ENCODE data around the gene CD40. TPM values are rescaled to one million over a fixed set of nuclear protein-coding genes. Genes with fewer than 3 reads are reported as not detected.
"Not testable (repeated sequence)": the region's sequence is repeated elsewhere in the genome, so short reads cannot be mapped to it uniquely, and the experiment has no call there.

Gene CD40
- total RNA-seq, 2 experiments from 2014 or later = 4.6 to 5.3 TPM

DNA sequence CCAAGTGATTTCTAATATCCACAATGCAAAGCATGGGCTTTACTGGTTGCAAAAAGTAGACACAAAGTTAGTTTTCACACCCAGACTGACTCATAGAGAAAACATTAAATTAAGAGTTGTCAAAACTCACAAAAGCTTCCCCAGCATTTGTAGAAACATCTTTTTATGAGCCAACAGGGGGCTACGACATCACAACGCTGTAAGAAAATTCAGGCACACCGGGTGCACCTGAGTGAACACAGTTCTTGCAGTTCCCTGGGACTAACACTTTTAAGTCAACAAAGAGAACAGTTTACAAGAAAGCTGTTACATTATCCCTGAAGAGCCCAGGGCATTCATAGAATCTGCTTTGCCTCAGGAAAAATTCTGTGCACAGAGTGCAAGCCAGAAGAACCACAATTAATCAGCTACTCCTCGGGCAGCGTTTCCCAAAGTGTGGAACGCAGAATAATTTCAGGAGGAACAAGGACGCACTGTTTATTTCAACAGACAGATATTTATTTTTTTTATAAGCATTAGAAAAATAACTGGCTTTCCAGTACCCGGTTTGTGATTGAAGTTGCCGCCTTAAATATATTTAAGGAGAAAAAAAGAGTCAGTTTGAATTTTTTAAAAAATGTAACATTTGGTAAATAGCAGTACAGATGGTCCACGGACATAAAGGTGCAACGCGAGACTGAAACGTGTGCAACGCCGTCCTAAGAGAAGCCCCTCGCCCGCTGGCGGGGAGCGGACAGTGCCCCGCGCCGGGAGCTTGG, 29.5 kb upstream of the CD40 start:
- H3K27ac Mint-ChIP-seq = peak overlapping the region; percentile 86
- peaks cover 55% of the 10 kb centered on the region for H3K4me1 Mint-ChIP-seq
- peak overlapping the region; percentile 87 for H3K4me3 Mint-ChIP-seq
- DNase-seq = no peak
- peaks cover 3% of the 10 kb centered on the region for H3K36me3 Mint-ChIP-seq
- H3K9me3 Mint-ChIP-seq = no peaks in the 10 kb centered on the region
- H3K27me3 Mint-ChIP-seq = no peaks in the 10 kb centered on the region

DNA sequence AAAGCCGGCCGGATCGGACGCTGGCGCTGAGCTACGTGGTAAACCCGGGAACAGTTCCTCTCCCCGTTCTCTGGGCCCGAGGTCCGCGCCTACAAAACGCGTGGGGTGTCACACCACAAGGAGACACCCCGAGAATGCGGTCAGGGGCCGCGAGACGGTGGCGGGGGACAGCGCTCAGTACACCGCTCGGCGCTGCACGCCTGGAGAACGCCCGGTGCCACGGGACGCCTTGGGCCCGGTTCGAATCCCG, 29.0 kb upstream of the CD40 start:
- Mint-ChIP-seq H3K4me3 (peak overlapping the region; percentile 87), H3K9me3 (no peaks in the 10 kb centered on the region), H3K27me3 (no peaks in the 10 kb centered on the region), H3K27ac (peak overlapping the region; percentile 86), H3K36me3 (peaks cover 3% of the 10 kb centered on the region), H3K4me1 (peaks cover 51% of the 10 kb centered on the region)
- no peak for DNase-seq

DNA sequence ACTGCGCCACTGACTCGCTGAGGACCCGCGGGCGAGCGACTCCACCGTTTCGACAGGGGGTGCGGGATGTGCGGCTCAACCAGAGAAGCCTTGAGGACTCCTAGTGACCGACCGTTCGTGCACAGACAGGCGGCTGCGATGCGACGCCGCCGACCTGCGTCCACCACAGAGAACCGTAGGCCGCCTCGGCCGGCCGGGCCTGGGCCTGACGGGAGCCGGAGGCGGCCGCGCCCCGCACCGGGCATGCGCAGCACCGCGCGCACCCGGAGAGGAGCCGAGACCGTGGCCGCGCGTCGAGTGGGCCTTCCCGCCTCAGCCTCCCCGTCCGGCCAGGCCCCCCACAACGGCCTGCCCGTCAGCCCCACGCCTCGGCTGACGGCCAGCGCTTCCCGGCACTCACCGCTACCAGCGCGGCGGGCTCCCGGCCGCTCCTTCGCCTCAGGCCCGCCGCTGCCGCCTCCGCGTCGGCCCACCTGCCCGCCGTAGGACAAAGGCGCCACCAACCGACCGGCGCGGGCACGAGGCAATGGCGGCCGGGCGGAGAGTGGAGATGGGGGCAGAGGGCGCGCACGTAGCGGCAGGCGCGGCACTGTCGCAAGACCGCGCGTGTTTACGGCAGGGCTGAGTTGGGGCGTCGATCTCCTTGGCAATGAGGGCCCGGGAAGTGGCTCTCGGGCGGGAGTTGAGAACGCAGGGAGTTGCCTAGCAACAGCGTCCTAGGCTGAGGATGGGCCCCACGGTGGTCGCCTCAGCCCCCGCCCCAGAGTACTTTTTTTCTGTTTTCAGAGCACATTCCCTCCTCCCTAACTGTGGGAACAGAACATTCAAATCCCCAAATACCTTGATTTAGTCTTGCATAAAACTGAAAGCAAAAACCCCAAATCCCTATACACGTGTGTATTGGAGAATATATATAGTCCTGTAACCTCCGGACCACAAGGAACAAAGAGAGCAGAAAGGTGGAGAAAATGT, 28.4 kb upstream of the CD40 start, which contains the start of gene NCOA5:
NCOA5 (minus strand) TSS at position 546 of the 972 bp plus-strand sequence. CDS start 10,538 bp downstream, outside the sequence.
- peak within 1 kb of the TSS; percentile 86 for H3K27ac Mint-ChIP-seq
- H3K4me3 Mint-ChIP-seq = peak within 1 kb of the TSS; percentile 87
- H3K36me3 Mint-ChIP-seq = peaks cover 3% of the 10 kb centered on the region
- H3K4me1 Mint-ChIP-seq = peaks cover 45% of the 10 kb centered on the region
- no peaks in the 10 kb centered on the region for H3K9me3 Mint-ChIP-seq
- peak; percentile 96 for DNase-seq
- H3K27me3 Mint-ChIP-seq = no peaks in the 10 kb centered on the region

DNA sequence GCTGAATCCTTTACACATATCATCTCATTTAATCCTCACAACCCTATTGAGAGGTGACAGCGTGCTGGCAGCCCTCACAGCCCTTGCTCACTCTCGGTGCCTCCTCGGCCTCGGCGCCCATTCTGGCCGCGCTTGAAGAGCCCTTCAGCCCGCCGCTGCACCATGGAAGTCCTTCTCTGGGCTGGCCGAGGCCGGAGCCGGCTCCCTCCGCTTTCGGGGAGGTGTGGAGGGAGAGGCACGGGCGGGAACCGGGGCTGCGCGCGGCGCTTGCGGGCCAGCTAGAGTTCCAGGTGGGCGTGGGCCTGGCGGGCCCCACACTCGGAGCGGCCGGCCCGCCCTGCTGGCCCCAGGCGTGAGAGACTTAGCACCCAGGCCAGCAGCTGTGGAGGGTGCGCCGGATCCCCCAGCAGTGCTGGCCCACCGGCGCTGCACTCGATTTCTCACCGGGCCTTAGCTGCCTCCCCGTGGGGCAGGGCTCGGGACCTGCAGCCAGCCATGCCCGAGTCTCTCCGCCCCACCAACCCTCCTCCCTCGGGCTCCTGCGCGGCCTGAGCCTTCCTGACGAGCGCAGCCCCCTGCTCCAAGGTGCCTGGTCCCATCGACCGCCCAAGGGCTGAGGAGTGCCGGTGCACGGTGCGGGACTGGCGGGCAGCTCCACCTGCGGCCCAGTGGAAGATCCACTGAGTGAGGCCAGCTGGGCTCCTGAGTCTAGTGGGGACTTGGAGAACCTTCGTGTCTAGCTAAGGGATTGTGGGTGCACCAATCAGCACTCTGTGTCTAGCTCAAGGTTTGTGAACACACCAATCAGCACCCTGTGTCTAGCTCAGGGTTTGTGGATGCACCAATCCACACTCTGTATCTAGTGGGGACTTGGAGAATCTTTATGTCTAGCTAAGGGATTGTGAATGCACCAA, 26.2 kb upstream of the CD40 start:
- not testable (repeated sequence) for H3K36me3 Mint-ChIP-seq, H3K27me3 Mint-ChIP-seq, H3K9me3 Mint-ChIP-seq, H3K4me3 Mint-ChIP-seq, DNase-seq, H3K27ac Mint-ChIP-seq
- H3K4me1 Mint-ChIP-seq = peaks cover 24% of the 10 kb centered on the region

DNA sequence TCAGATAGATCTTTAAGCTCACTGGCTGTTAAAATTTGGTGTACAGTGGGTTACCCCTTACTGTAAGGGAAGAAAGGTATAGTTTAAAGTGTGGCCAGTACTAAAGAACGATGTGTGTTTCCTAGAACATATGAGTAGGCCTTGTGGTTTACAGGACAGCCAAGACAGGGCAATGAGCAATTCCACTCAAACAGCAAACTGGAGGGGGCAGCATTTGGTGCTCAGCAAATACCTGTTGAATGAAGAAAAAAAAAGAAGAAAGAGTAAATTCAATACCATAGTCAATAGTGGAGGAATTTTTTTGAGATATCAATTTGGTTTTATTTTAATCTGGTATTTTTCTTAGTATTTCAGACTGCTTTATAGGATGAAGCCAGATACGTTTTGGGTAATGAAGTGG, 24.6 kb upstream of the CD40 start:
- H3K27ac Mint-ChIP-seq = no peak overlapping the region
- H3K4me1 Mint-ChIP-seq = peaks cover 11% of the 10 kb centered on the region
- peaks cover 13% of the 10 kb centered on the region for H3K27me3 Mint-ChIP-seq
- no peak for DNase-seq
- no peak overlapping the region for H3K4me3 Mint-ChIP-seq
- H3K9me3 Mint-ChIP-seq = no peaks in the 10 kb centered on the region
- H3K36me3 Mint-ChIP-seq = peaks cover 2% of the 10 kb centered on the region

DNA sequence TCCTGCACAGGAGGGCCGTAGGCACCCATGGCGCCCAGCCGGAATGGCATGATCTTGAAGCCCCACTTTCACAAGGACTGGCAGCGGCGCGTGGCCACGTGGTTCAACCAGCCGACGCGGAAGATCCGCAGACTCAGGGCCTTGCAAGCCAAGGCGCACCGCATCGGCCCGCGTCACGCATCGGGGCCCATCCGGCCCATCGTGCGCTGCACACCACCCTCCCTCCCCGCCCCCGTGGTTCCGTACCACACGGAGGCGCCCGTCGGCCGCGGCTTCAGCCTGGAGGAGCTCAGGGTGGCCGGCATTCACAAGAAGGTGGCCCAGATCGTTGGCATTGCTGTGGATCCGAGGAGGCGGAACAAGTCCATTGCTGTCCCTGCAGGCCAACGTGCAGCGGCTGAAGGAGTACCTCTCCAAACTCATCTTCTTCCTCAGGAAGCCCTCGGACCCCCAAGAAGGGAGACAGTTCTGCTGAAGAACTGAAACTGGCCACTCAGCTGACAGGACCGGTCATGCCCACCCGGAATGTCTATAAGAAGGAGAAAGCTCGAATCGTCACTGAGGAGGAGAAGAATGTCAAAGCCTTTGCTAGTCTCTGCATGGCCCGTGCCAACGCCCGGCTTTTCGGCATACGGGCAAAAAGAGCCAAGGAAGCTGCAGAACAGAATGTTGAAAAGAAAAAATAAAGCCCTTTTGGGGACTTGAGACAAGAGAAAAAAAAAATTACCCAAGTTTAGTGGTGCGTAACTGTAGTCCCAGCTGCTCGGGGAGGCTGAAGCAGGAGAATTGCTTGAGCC, 18.4 kb upstream of the CD40 start:
- DNase-seq = peak; percentile 32
- Mint-ChIP-seq H3K4me3 (no peak overlapping the region), H3K4me1 (no peaks in the 10 kb centered on the region), H3K27me3 (peaks cover 65% of the 10 kb centered on the region), H3K27ac (no peak overlapping the region), H3K9me3 (no peaks in the 10 kb centered on the region), H3K36me3 (peaks cover 2% of the 10 kb centered on the region)

DNA sequence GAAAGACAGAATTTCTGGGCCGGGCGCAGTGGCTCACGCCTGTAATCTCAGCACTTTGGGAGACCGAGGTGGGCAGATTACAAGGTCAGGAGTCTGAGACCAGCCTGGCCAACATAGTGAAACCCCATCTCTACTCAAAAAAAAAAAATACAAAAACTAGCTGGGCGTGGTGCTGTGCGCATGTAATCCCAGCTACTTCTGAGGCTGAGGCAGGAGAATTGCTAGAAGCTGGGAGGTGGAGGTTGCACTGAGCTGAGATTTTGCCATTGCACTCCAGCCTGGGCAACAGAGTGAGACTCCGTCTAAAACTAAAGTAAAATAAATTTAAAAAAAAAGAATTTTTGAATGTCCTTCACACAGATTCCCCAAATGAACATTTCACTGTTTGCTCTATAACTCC, 17.7 kb upstream of the CD40 start:
- not testable (repeated sequence) for H3K4me1 Mint-ChIP-seq, H3K27ac Mint-ChIP-seq, DNase-seq, H3K4me3 Mint-ChIP-seq, H3K9me3 Mint-ChIP-seq, H3K36me3 Mint-ChIP-seq
- peaks cover 71% of the 10 kb centered on the region for H3K27me3 Mint-ChIP-seq

DNA sequence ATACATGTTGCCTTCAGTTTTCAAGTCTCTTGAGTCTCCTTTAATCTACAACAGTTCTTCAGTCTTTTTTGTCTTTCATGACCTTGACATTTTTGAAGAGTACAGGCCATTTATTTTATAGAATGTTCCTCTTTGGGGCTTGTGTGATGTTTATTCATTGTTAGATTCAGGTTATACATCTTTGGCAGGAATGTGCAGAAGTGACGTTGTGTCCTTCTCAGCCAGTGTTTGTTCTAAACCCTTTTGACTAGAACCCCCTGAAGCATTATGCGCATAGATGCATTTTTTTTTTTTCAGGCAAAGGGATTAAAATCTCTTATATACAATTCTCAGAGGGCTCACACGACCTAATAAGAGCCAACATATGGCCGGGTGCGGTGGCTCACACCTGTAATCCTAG, 17.1 kb upstream of the CD40 start:
- Mint-ChIP-seq H3K27me3 (peaks cover 72% of the 10 kb centered on the region), H3K27ac (no peak overlapping the region), H3K4me3 (no peak overlapping the region)

DNA sequence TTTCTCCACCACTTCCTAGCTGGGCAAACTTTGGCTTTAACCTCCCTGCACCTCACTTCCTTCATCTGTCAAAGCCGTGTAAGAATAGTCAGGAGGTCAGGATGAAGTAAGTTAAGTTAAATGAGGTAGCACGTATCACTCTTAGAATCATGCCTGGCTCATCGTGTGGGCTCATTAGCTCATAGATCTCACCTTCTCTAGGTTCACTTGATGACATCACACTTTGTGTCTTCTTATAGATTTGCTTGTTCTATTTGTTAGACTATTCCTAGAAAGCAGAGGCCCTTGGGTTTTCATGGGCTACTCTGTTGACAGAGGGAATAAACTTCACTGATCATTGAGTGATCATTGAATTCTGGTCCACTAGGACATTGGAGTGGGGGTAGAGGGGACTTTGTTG, 16.2 kb upstream of the CD40 start:
- H3K36me3 Mint-ChIP-seq = peaks cover 2% of the 10 kb centered on the region
- no peaks in the 10 kb centered on the region for H3K9me3 Mint-ChIP-seq
- no peak for DNase-seq
- peaks cover 76% of the 10 kb centered on the region for H3K27me3 Mint-ChIP-seq
- H3K4me3 Mint-ChIP-seq = no peak overlapping the region
- no peaks in the 10 kb centered on the region for H3K4me1 Mint-ChIP-seq
- H3K27ac Mint-ChIP-seq = no peak overlapping the region

More for the DNA sequence above, 17.1 kb upstream of the CD40 start:
- Mint-ChIP-seq H3K4me1 (no peaks in the 10 kb centered on the region), H3K9me3 (no peaks in the 10 kb centered on the region), H3K36me3 (peaks cover 2% of the 10 kb centered on the region)
- no peak for DNase-seq

DNA sequence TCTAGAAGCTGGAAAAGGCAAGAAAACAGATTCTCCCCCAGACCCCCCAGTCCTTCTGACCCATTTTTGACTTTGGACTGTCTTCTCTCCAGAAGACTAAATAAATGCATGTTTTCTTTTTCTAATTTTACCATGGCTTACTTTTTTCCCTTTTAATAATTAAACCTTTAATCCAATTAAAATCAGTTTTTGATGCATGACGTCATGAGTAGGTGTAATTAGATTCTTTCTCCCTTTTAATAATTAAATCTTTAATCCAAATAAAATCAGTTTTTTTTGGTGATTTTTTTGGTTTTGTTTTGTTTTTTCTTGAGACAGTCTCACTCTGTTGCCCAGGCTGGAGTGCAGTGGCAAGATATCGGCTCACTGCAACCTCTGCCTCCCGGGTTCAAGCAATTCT, 15.2 kb upstream of the CD40 start:
- peaks cover 78% of the 10 kb centered on the region for H3K27me3 Mint-ChIP-seq
- DNase-seq = no peak
- H3K27ac Mint-ChIP-seq = no peak overlapping the region
- no peaks in the 10 kb centered on the region for H3K9me3 Mint-ChIP-seq
- no peak overlapping the region for H3K4me3 Mint-ChIP-seq
- no peaks in the 10 kb centered on the region for H3K4me1 Mint-ChIP-seq
- peaks cover 2% of the 10 kb centered on the region for H3K36me3 Mint-ChIP-seq

DNA sequence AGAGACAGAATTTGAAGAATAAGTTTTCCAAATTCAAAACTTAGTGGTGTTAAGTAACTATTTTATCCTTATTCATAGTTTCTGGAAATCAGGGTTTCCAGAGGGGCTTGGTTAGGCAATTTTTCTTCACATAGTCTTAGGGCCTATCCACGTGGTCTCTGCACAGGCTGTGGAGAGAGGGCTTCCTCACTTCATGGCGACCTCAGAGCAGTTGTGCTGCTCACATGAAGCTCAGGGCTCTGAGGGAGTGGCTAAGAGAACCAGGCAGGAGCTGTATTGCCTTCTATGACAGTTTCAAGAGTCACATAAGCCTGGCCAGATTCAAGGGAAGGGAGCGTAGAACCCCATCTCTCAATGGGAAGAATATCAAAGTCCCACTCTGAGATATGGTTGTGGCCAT, 13.9 kb upstream of the CD40 start:
- no peaks in the 10 kb centered on the region for H3K9me3 Mint-ChIP-seq
- H3K4me1 Mint-ChIP-seq = peaks cover 6% of the 10 kb centered on the region
- H3K4me3 Mint-ChIP-seq = no peak overlapping the region
- peaks cover 76% of the 10 kb centered on the region for H3K27me3 Mint-ChIP-seq
- no peak for DNase-seq
- no peak overlapping the region for H3K27ac Mint-ChIP-seq
- H3K36me3 Mint-ChIP-seq = peaks cover 2% of the 10 kb centered on the region

DNA sequence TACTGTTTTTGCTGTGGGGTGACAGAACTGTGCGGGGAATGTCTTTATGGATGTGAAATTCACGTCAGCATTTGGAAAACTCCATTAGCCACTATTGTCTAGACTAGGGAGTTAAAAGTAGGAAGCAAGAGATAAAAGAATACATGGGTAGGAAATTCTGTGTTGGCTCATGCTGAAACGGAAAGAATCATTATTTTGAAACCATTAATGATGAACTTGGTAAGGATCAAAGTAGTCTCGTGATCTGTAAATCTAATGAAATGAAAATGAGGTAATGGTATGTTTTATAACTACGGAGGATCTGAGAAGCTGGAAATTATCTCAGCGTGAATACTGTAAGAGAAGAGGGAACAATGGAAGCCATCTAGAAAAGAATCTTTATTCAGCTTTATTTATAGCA, 11.1 kb upstream of the CD40 start:
- Mint-ChIP-seq H3K36me3 (peaks cover 2% of the 10 kb centered on the region), H3K4me1 (peaks cover 15% of the 10 kb centered on the region), H3K4me3 (no peak overlapping the region), H3K9me3 (no peaks in the 10 kb centered on the region), H3K27me3 (peaks cover 71% of the 10 kb centered on the region), H3K27ac (no peak overlapping the region)
- DNase-seq = no peak

DNA sequence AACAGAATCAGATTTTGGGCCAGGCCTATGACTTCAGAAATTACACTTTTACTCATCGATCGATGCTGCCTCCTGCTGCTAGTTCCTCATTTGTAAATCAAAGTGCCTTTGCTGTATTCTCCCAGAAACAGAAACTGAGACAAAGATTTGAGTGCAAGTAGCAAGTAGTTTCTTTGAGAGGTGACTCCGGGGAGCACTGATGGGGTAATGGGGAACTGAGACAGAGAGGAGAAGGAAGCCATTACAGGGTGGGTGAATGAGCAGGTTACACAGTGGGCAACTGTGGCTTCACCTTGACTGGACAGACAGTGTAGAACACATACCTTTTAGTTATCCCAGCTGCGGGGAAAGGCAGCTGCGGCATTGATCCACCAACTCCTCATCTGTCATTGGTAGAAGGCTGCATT, 9.7 kb upstream of the CD40 start:
- Mint-ChIP-seq H3K27me3 (peaks cover 60% of the 10 kb centered on the region), H3K27ac (peak overlapping the region; percentile 70), H3K9me3 (no peaks in the 10 kb centered on the region), H3K36me3 (peaks cover 2% of the 10 kb centered on the region), H3K4me1 (peaks cover 15% of the 10 kb centered on the region), H3K4me3 (no peak overlapping the region)
- no peak for DNase-seq

DNA sequence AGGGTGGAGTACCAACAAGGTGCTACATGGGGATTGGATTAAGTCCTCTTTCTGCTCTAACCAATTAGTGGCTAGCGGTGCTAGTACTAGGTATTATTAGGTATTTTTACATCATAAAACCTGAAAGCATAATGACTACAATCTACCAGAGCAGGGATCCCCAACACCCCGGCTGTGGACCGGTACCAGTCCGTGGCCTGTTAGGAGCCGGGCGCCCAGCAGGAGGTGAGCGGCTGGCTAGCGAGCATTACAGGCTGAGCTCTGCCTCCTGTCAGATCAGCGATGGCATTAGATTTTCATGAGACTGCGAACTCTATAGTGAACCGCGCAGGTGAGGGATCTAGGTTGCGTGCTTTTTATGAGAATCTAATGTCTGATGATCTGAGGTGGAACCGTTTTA, 9.1 kb upstream of the CD40 start:
- H3K27ac Mint-ChIP-seq = peak overlapping the region; percentile 70
- H3K4me3 Mint-ChIP-seq = no peak overlapping the region
- no peaks in the 10 kb centered on the region for H3K9me3 Mint-ChIP-seq
- peaks cover 58% of the 10 kb centered on the region for H3K27me3 Mint-ChIP-seq
- peaks cover 15% of the 10 kb centered on the region for H3K4me1 Mint-ChIP-seq
- DNase-seq = no peak
- H3K36me3 Mint-ChIP-seq = peaks cover 2% of the 10 kb centered on the region

Data from activated naive CD8-positive, alpha-beta T cell treated with anti-CD3 and anti-CD28 coated beads for 36 hours (primary cell).